ENCODE measurements around the gene ADARB2.

ADARB2 gene

DNA sequence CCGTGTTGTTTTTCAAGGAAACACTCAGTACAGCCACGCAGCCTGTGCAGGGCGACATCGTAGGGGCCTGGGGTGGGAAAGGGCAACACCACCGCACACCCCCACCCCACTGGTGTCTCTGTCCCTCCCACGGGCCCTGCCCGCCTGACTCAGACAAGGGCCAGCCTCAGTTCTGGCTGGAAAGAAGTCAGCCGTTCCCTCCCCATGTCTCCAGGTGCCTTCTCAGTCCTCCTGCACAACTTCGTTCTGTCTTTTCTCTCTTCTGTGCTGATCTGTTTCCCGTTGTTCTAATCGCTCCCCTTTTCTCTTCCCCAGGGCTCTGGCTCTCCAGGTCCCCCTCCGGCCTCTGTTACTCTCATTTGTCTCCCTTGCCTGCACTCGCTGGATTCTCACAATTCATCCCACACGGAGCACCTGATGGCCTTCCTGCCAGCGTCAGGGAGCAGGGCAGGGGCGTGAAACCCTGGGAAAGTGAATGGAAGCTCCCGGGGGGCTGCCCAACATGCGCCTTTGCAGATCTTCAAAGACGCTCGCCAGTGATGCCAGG is 583.4 kb downstream of the ADARB2 start:
- DNase-seq (ENCODE audit: low read depth) = no peak

DNA sequence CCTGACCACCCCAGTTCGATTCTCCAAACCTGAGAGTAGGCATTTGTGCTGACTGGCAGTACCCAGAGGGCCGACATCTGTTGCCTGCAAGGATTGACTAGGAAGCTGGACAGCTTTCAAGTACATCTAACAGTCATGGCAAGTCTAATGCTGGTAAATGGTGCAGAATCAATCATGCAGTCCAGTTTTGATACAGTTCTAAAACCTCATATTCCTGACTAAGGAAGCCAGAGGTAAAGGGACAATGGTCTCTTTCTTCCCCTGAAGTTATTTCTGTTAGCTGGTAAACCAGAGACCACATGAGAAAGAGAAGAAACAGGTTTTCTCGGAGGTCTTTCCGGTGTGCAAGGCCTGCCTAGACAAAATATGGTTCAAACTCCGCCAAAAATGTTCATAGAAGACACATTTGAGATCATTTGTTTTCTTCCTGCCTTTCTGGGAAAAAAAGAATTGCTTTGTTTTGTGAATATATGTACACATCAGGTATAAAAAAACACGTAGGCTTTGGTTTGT is 584.0 kb downstream of the ADARB2 start:
- no peak for DNase-seq (ENCODE audit: low read depth)

DNA sequence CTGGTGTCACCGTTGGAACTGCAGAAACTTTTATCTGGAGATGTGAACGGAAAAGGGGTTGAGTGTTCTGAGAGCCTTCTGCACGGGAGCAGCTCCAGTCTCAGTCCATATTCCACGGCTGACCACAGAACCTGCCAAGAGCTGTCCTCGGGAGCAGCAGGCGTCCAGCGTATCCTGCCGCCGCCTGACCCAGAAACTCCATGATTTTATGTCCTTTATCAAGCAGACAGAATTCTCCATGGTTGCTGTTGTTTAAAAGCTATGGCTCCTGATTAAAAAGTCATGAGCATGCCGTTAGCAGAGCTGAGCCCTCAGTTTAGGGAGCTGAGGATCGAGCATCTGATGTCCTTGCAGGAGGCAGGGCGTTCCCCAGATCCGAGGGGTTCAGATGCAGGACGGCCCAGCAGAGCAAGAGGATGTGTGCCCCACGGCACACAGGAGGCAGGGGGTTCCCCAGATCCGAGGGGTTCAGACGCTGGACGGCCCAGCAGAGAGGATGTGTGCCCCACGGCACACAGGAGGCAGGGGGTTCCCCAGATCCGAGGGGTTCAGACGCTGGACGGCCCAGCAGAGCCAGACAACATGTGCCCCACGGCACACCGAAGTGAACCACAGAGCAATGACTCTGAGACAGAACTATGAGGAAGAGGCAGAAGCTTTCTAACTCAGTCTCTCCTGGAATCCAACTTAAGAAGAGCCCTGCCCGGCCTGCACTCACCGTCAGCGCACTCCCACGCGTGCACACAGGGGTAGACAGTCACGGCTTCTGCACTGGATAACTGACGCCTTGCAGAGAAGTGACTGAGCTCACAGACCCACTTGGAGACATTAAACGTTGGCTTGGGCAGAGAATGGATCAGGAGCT is 584.7 kb downstream of the ADARB2 start:
- DNase-seq (ENCODE audit: low read depth) = no peak

DNA sequence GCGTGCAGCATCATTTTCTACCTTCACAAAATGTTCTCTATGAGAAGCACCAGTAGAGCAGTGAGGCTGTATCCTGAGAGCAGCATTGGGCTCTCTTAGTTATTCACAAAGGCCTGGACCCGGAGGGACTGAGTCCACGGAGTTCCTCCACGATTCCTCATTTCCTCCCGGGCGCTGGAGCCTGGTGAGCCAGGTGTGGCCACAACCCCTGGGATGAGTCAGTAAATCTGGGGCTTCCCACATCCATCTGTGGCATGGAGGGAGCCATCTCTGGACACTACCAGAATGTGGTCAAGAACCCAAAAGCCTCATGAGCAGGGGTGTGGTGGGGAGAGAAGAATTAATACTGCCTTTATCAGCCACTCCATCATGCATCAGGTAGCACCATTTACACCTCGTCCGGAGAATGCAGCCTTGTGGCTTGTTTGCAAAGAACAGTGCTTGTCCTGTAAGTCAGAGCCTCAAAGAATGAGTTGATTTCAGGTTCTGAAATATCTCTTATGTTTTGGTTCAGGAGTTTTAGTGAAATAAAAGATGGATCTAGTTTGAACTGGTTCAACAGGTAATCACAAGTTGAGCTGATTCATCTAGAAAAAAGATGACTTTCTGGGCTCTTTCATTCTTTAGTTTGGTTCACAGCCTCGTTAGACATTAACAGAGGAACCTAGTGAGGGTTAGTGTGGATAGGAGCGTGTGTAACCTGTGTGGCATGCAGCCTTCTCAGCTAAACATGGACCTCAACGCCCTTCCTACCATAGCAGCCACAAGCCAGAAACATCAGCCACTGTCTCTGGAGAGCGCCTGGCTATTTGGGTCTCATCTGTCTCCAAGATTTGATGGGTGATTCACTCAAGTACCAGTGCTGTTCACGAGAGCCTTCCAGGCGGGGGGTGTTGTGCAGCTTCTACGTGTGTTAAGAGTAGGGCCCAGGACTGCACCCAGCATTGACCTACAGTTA is 586.0 kb downstream of the ADARB2 start:
- no peak for DNase-seq (ENCODE audit: low read depth)

DNA sequence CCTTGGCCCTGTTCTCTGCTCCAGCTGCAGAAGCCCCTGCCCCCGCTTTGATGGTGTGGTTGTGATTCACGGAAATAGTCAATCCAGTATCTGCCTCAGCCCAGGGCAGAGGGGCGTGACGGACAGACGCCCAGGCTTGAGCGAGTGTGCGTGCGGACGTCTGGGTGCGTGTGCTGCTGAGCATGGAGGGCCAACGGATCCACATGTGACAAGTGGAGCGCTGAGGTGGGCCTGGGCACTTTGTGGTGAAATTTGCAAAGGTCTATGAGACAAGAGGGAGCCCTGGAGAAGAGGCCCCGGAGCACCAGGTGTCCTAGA is 586.7 kb downstream of the ADARB2 start:
- DNase-seq (ENCODE audit: low read depth) = no peak

DNA sequence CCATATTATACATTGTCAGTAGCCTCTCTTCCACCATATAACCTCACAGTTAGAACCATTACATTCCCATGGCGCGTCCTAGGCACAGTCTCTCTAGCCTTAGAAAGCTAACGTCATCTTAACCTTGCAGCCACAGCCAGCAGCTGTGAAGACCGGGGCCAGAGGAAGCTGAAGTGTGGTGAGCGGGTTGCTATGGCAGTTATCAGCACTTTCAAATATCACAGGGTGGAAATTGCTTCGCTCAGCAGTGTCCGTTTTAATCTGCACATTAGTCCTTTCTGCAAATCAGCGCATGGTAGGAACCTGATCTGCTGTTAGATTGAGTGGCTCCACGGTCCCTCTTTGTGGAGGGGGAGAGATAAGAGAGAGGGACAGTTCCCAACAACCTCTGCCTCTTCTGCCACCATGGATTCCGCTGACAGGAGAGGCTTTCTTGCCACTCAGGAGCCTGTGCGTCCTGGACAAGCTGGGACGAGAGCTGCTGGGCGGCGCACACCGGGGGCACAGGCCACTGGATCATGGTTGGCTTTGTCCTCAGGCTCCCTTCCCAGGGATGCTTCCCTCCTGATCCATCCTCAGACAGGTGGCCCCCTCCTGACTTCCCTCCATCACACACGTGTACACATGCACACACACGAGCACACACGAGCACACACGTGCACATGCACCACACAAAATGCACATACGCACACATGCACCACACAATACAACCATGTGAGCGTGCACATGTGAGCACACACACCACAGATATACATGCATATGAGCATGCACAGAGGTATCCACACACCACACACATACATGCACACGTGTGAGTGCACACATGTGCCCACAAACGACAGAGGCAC is 587.3 kb downstream of the ADARB2 start:
- no peak for DNase-seq (ENCODE audit: low read depth)

DNA sequence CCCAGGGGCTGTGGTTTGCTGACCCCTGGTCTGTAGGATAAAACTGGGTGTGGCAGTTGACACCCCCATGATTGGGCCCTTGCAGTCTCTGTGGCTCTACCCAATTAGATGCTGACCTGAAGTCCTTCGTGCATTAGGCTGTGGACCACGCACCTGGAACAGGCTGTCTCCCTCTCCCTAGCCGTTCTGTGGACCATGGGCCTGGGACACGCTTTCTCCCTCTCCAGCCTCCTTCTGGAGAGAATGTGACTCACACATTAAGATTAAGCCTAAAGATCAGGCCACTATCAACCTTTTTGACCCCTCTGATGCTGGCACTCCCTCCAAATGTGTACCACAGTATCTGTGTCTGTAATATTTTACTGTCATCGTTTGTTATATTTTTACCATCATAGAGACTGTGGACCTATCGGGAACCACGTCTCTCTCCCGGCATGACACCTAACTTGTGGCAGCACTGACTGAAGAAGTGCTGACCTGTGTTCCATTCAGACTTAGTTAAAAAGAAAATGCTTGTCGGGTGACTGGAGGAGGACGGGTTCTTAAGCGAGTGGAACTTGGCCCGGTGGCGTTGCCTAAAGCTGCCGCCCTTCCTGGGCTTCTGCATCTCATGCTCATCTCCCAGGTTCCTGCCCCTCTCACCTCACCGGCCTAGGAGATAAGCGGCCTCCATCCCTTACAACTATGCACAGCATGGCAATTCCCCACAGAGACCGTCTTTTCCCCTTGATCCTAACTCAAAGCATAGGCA is 588.3 kb downstream of the ADARB2 start:
- DNase-seq (ENCODE audit: low read depth) = no peak

DNA sequence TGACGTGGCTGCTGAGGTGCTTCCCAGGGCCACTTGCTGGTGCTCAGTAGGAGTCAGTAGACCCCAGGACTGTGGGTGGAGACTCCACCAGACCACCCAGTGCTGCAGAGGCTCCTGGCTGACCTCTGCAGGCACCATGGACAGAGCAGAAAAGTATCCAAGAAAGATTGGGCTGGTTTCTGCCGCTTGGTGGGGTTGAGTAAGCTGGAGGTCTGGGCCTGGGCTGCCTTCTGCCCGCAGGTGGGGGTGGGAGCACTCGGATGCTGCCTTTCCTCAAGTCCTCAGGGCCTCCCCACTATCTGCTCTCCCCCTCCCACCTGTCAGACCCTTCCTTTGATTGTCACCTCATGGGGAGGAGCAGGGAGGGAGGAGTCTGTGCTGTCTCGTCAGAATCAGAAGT is 589.5 kb downstream of the ADARB2 start:
- DNase-seq (ENCODE audit: low read depth) = no peak

DNA sequence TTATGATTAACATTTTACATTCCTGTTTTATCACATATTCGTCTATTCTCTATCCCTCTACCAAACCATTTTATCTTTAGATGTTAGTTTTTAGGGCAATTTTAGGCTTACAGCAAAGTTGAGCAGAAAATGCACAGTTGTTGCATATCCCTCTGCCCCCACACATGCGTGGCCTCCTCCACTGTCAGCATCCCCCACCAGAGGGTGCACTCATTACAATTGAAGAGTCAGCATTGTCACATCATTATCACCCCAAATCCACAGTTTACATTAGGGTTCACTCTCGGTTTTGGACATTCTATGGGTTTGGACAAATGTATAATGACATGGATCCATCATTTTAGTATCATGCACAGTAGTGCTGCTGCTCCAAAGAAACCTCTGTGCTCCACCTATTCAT is 594.7 kb downstream of the ADARB2 start:
- no peak for DNase-seq (ENCODE audit: low read depth)

DNA sequence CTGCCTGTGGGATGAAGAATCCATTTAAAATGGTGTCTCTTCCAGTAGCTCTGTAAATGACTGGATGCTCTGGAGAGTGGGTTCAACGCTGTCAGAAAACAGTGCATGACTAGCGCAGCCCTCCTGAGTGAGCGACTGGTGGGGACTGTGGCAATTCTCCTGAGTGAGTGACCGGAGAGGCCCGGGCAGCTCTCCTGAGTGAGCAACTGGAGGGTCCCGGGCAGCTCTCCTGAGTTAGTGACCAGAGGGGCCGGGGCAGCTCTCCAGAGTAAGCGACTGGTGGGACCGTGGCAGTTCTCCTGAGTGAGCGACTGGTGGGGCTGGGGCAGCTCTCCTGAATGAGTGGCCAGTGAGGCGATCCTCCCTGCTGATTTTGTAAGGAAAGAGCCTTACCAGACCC is 595.6 kb downstream of the ADARB2 start:
- DNase-seq (ENCODE audit: low read depth) = no peak

DNA sequence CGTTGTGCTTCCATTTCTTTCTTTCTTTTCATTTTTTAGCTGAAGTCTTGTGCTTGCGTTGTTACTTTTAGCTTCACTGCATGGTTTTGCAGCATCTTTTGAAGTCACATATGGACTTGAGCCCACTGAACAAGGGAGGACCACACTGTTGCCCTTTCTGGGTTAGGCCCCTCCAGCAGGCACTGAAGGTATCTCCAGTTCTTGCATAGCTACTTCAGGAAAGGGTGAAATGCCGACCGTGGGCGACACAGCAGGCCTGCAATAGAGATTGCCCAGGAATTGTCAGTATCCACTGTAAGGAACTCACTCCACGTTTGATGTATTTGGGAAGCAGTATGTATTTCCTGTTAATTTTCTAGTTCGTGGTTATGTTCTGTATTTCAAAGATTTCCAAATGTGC is 596.1 kb downstream of the ADARB2 start:
- no peak for DNase-seq (ENCODE audit: low read depth)

DNA sequence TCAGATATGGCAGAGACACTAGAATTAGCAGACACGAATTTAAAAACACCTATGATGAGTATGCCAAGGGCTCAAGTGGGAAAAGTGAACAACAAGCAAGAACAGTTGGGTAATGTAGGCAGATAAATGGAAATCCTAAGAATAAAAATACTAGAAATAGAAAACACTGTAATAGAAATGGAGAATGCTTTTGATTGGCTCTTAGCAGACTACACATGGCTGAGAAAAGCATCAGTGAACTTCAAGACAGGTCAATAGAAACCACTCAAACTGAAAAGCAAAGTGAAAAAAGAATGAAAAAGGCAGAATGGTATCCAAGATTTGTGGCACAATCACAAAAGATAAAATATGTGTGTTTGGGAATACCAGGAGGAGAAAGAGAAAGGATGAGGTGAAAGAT is 598.8 kb downstream of the ADARB2 start:
- DNase-seq (ENCODE audit: low read depth) = no peak

DNA sequence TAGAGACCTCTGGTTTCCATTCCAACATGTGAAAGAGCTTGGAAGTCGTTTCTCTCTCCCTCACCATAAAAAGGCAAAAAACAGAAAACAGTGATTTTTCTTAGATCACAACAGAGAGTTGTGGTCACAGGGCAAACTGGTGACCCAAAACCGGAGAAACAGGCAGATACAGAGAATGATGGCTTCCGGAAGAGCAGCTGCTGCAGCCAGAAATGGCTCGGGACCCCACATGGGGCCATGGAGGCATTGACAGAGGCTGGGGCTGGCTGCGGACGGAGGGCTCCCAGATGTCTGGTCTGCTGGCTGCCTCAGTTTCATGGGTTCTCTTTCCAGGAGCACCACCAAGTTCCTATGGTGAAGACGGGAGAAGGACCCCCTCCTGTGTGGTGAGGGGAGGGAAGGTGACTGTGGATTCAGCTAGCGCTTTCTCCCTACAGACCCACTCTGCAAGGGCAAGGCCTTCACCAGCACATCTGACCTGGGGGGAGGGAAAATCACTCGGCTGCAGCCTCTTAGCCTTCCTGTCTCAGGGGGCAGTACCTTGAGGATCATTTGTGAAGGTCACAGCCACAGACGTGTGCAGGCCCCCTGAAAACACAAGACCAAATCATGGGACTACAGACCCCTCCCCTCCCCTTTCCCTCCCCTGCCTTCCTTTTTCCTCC is 599.7 kb downstream of the ADARB2 start:
- DNase-seq (ENCODE audit: low read depth) = no peak

DNA sequence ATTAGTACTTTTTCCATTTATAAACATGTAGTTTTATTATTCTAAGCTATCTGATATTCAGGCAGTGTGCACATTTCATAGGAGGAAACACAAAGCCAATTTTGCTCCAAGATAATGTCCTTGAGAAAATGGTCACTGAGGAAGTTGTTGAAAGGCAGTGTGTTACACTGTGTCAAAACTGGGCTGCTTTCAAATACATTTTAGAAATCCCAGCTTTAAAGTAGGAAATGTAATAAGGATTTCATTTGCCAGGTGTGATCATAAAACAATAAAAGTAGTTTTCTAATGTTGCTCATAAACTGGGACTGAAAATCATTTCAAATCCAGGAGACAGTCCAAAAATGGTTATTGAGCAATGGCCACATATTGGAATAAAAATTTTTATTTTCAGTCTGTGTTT is 601.1 kb downstream of the ADARB2 start:
- no peak for DNase-seq (ENCODE audit: low read depth)

DNA sequence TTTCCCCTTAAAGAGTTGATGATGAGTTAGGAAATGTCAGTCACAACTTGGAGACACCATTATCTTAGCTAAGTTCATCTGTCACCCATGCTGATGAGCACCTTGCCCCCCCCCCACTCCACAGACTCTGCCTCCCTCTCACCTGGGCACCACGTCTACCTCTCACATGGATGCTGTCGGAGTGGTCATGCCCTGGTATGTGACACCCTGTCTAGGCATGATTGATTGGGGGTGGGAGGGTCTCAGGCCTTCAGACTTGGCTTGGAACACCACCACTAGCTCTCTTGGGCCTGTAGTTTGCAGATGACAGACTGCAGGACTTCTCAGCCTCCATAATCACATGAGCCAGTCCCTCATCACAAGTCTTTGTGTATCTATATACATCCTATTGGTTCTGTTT is 603.2 kb downstream of the ADARB2 start:
- DNase-seq (ENCODE audit: low read depth) = no peak

DNA sequence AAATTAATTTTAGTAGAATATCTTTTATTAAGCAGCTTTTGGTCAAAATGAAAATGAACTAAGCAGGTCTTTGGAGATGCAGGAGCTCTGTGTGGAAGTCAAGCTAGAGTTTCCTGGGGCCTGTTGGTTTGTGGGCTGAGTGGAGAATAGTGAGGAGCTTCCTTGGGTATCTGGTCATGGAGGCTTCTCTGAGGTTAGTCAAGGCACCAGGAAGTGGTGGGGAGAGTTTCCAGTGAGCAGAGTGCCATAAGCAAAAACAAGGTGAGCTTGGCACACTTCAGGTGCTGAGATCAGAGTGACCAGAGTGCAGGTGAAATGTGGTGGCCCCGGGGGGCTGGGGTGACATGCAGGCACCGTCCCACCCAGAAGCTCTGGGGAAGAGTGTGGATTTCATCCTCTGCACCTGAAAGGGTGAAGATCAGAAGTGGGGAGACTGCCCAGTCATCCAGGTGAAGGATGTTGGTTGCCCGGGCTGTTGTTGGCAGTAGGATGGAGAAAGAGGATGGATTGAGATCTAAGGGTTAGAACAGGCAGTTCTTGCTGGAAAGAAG is 603.8 kb downstream of the ADARB2 start:
- no peak for DNase-seq (ENCODE audit: low read depth)

DNA sequence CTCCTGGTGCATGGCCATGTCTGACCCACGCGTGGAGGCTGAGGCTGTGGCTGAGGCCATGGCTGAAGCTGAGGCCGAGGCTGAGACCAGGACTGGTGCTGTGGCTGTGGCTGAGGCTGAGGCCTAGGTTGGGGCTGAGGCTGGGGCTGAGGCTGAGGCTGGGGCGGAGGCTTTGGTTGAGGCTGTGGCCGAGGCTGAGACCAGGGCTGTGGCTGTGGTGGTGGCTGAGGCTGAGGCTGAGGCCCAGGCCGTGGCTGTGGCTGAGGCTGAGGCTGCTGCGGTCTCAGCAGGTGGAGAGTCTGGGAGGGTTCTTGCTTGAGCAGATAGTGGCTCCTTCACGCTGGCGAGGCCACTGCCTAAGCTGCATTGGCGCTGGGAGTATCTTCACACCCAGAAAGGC is 604.7 kb downstream of the ADARB2 start:
- DNase-seq (ENCODE audit: low read depth) = no peak

DNA sequence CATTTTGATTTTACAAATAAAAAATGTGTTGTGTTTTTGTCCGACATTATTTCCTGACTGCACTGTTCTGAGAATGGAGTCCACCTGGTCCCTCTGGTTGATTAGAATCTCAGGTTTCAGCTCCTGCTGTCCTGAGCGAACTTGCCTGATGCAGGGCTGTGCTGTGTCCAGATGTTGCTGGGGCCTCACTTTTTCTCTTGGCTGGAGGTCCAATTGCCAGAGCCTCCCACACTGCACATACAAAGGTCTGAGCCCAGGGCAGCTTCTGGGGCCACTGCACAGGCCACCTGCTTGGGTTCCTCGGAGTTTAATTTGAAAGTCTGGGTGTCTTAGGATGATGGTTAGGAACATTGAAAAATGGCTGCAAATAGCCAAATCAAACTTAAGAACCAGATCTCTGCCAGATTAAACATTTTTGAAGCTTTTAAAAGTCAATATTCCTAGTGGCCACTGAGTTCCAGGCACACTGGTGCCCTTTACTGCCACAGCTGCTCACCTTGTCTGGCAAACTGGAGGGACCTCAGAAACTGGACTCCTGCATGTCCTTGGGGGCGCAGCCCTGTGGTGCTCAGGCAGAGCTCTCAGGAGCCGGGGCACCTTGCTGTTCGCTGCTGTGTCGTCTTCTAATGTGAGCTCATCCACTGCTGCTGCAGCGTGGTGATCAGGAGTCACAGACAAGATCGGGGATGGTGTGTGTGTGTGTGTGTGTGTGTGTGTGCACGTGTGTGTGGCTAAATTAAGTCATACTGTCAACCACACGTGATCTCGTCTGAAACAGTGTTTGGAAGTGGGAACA is 606.1 kb downstream of the ADARB2 start:
- DNase-seq (ENCODE audit: low read depth) = no peak

DNA sequence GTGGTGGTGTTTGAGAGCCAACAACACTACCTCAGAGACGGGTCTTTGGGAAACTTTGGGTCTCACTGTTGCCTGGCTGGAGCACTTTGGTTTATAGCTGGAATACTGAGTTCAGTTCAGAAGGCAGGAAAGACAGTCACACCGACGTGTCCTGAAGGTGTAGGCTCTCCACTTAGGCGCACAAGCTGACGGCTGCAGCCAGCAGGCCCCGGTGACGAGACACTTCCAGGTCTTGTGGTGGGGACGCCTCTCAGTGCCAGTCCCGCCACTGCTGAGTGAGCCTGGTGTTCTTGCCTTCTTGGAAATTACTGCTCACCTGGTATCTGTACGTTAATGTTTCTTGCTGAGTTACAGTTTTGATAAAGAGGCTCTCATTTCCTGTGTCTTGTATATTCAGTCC is 607.1 kb downstream of the ADARB2 start:
- no peak for DNase-seq (ENCODE audit: low read depth)
